K562 (cell line): ENCODE measurements around the gene CAST. TPM values are rescaled to one million over a fixed set of nuclear protein-coding genes. Genes with fewer than 3 reads are reported as not detected.

Experiments used
- ATAC-seq: fragments of 200-7000 bp; cut with Tn5 transposase; 3 replicates; pipeline ENCODE4 v1.9.1; 2020; ENCODE audit warnings: moderate library complexity
- BruUV-seq: library from RNA; stranded (reverse); fragments of 400-500 nt; replicated peaks from 2 replicates; lab custom pipeline; 2021; lab: Mats Ljungman, UMichigan
- CTCF ChIA-PET: fragments of 300-600 bp; formaldehyde crosslinking; extraction: SDS; loops from one replicate; lab custom pipeline; 2021; ENCODE audit warnings: low intra/inter-chr PET ratio; lab: Yijun Ruan, JAX
- POLR2A ChIA-PET: fragments of 300-600, 350-650 bp; sonication (Branson Sonifier 250); formaldehyde crosslinking; extraction: SDS; loops from one replicate; lab custom pipeline; 2021; ENCODE audit warnings: antibody characterized with exemption, inconsistent platforms; lab: Yijun Ruan, JAX
- DNase-seq, 4 experiments: peaks; one replicate each; pipeline versions ENCODE4 v3.0.0 to v3.0.0-alpha.2; 2011 to 2018; ENCODE audit warnings: low spot score in 3 of 4, mixed read lengths in 3 of 4; ENCODE audit errors: extremely low read depth in 1 of 4
- FAIRE-seq: peaks from 2 replicates; lab custom pipeline; 2011; peaks lifted over from hg19 to GRCh38; lab: Jason Lieb, UNC
- H2AFZ ChIP-seq: 2 replicates; pipeline ENCODE4 v1.6.0; 2011; ENCODE audit warnings: low read depth, low read length, control low read depth, inconsistent platforms
- H3K27ac ChIP-seq: fragments of 200-600 bp; 3 replicates; pipeline ENCODE4 v1.8.0; 2011; ENCODE audit warnings: low read depth, mild to moderate bottlenecking, control low read depth, inconsistent platforms, low read length, moderate library complexity, mixed read lengths; ENCODE audit errors: extremely low read depth
- H3K27me3 ChIP-seq, 2 experiments: fragments of 300-600 bp in 1 of 2; 2 replicates in 1 of 2; 3 replicates in 1 of 2; pipeline versions ENCODE4 v1.6.0 to v1.8.0; 2011; ENCODE audit warnings: inconsistent platforms in 2 of 2, low read length in 2 of 2, mild to moderate bottlenecking in 1 of 2, mixed read lengths in 1 of 2, moderate library complexity in 1 of 2; ENCODE audit not compliant: control insufficient read depth in 2 of 2, insufficient read depth in 2 of 2
- H3K36me3 ChIP-seq: fragments of 300-600 bp; 3 replicates; pipeline ENCODE4 v1.8.0; 2011; ENCODE audit warnings: mild to moderate bottlenecking, low read length, inconsistent platforms; ENCODE audit not compliant: control insufficient read depth, insufficient read depth
- H3K4me1 ChIP-seq, 2 experiments: fragments of 200-600 bp in 1 of 2; replicated peaks in 1 of 2; 2 replicates in 1 of 2; 3 replicates in 1 of 2; pipeline versions ENCODE4 v1.5.1 to v1.8.0; 2011; ENCODE audit warnings: inconsistent platforms in 2 of 2, low read length in 2 of 2, mild to moderate bottlenecking in 1 of 2, mixed read lengths in 1 of 2, moderate library complexity in 1 of 2; ENCODE audit not compliant: control insufficient read depth in 2 of 2, insufficient read depth in 2 of 2
- H3K4me2 ChIP-seq: 2 replicates; pipeline ENCODE4 v1.6.1; 2011; ENCODE audit warnings: low read length, control low read depth, inconsistent platforms, mixed read lengths; ENCODE audit not compliant: insufficient read depth
- H3K4me3 ChIP-seq: fragments of 200-600 bp; sonication (generic), shearing (Covaris generic); 2 replicates; pipeline ENCODE4 v1.5.1; 2016; ENCODE audit warnings: control low read depth, inconsistent platforms
- H3K79me2 ChIP-seq: fragments of 200-600 bp; 3 replicates; pipeline ENCODE4 v1.8.0; 2011; ENCODE audit warnings: low read length, inconsistent platforms; ENCODE audit not compliant: control insufficient read depth, insufficient read depth
- H3K9ac ChIP-seq, 2 experiments: 2 replicates each; pipeline versions ENCODE4 v1.6.0 to v1.6.1; 2011; ENCODE audit warnings: low read depth in 2 of 2, low read length in 2 of 2, control low read depth in 1 of 2, inconsistent platforms in 1 of 2, mild to moderate bottlenecking in 1 of 2, mixed read lengths in 1 of 2; ENCODE audit not compliant: insufficient read depth in 1 of 2
- H3K9me1 ChIP-seq: one replicate; pipeline ENCODE4 v1.6.0; 2011; ENCODE audit warnings: inconsistent platforms, mild to moderate bottlenecking, low read length, moderate library complexity; ENCODE audit not compliant: control insufficient read depth, insufficient read depth
- H3K9me3 ChIP-seq: replicated peaks from 2 replicates; pipeline ENCODE4 v1.5.1; 2011; ENCODE audit warnings: low read depth, low read length, inconsistent platforms; ENCODE audit not compliant: control insufficient read depth, insufficient read depth
- H4K20me1 ChIP-seq: replicated peaks from 2 replicates; pipeline ENCODE4 v1.6.1; 2011; ENCODE audit warnings: low read length, inconsistent platforms, mixed read lengths; ENCODE audit not compliant: control insufficient read depth, insufficient read depth
- C11orf30 ChIP-seq: fragments of 450-650 bp; IDR thresholded peaks from 2 replicates; pipeline ENCODE4 v1.6.1; 2016; ENCODE audit warnings: low read depth, mild to moderate bottlenecking
- DDX20 ChIP-seq: fragments of 450-650 bp; IDR thresholded peaks from 2 replicates; pipeline ENCODE4 v1.6.1; 2016; ENCODE audit warnings: missing genetic modification characterization, low read depth, mild to moderate bottlenecking, missing compliant biosample characterization, moderate library complexity
- ETS1 ChIP-seq: conservative IDR thresholded peaks from 2 replicates; pipeline ENCODE4 v1.6.1; 2011; ENCODE audit warnings: low read depth, mild to moderate bottlenecking, low read length; ENCODE audit not compliant: control insufficient read depth
- GABPB2 ChIP-seq: fragments of 250-450 bp; sonication (Bioruptor Pico); conservative IDR thresholded peaks from 2 replicates; pipeline ENCODE4 v1.5.1; 2021; ENCODE audit warnings: mild to moderate bottlenecking
- HSF4 ChIP-seq: fragments of 250-450 bp; sonication (Bioruptor Pico); IDR thresholded peaks from 2 replicates; pipeline ENCODE4 v2.1.2; 2022; ENCODE audit warnings: mild to moderate bottlenecking, moderate library complexity, borderline replicate concordance
- KHSRP ChIP-seq: fragments of 450-650 bp; IDR thresholded peaks from 2 replicates; pipeline ENCODE4 v1.6.1; 2017
- MAFK ChIP-seq: IDR thresholded peaks from 2 replicates; pipeline ENCODE4 v1.6.1; 2011; ENCODE audit warnings: low read length, improper control_type of control experiment
- MCM3 ChIP-seq: fragments of 450-650 bp; IDR thresholded peaks from 2 replicates; pipeline ENCODE4 v1.6.1; 2016
- NBN ChIP-seq: fragments of 450-650 bp; IDR thresholded peaks from 2 replicates; pipeline ENCODE4 v1.6.1; 2016; ENCODE audit warnings: low read depth, mild to moderate bottlenecking
- PCBP2 ChIP-seq: fragments of 200-400 bp; formaldehyde crosslinking; IDR thresholded peaks from 2 replicates; pipeline ENCODE4 v1.6.1; 2018; ENCODE audit warnings: low read length, low read depth, mild to moderate bottlenecking, moderate library complexity; ENCODE audit not compliant: poor library complexity, severe bottlenecking
- PURB ChIP-seq: sonication (generic); formaldehyde crosslinking; IDR thresholded peaks from 2 replicates; pipeline ENCODE4 v1.9.0; 2021; ENCODE audit warnings: low read depth, mild to moderate bottlenecking, missing genetic modification reagents
- TCFL5 ChIP-seq: fragments of 250-450 bp; sonication (Bioruptor Pico); conservative IDR thresholded peaks from 2 replicates; pipeline ENCODE4 v1.6.1; 2021; ENCODE audit warnings: mild to moderate bottlenecking, moderate library complexity, matching md5 sums
- ZBTB49 ChIP-seq: sonication (generic); formaldehyde crosslinking; IDR thresholded peaks from 2 replicates; pipeline ENCODE4 v1.8.0; 2022; ENCODE audit warnings: missing genetic modification reagents, mild to moderate bottlenecking, borderline replicate concordance
- ZNF696 ChIP-seq: fragments of 250-450 bp; sonication (Bioruptor Pico); conservative IDR thresholded peaks from 2 replicates; pipeline ENCODE4 v1.4.0; 2020; ENCODE audit warnings: mild to moderate bottlenecking, moderate library complexity
- WGBS: fragments of 100-300 bp; shearing (Covaris generic); methylation state at CpG from one replicate; pipeline ENCODE4 v1.1.6; 2016; ENCODE audit warnings: low coverage, mixed read lengths; ENCODE audit not compliant: insufficient coverage; ENCODE audit errors: missing lambda C conversion rate; 5-methylcytosine and 5-hydroxymethylcytosine counted together
- in situ Hi-C: fragments of 300-500 bp; cut with MboI; formaldehyde crosslinking; loops from 4 replicates; pipeline ENCODE4 v1.15.0; 2018; ENCODE audit warnings: inconsistent platforms, mixed read lengths
- intact Hi-C: fragments of 100-400 bp; cut with micrococcal nuclease; formaldehyde crosslinking; loops from 2 replicates; pipeline ENCODE4 v1.14.2; 2022
- polyA plus RNA-seq, 8 experiments: library from polyadenylated mRNA; depleted of rRNA in 4 of 8; stranded (reverse) in 5 of 8; unstranded in 3 of 8; fragments of >200 nt; fragmentation: Nextera tagmentation in 2 of 8; fragmentation: Illumina TruSeq in 1 of 8; extraction: Ambion mirVana in 2 of 8; extraction: Trizol in 1 of 8; gene quantifications; 2 replicates each; pipeline versions ENCODE4 v1.2.1 to v1.2.3, GENCODE V29; 2011 to 2014; ENCODE audit warnings: inconsistent platforms in 1 of 8, missing spikeins in 1 of 8
- total RNA-seq, 7 experiments: library from RNA; depleted of rRNA in 6 of 7; stranded (reverse); fragments of >200 nt in 6 of 7; fragmentation: Illumina TruSeq in 2 of 7; extraction: Trizol in 2 of 7; gene quantifications; 2 replicates each; pipeline versions ENCODE4 v1.2.1 to v1.2.3, GENCODE V29; 2011 to 2021; ENCODE audit warnings: low replicate concordance in 1 of 7
- TF ChIP-seq, protein P1 (sequence below): sonication (generic); formaldehyde crosslinking; IDR thresholded peaks from 2 replicates; pipeline ENCODE4 v1.8.0; 2023; ENCODE audit warnings: mild to moderate bottlenecking, missing genetic modification reagents

Gene CAST
- total and polyA plus RNA-seq, 9 of the 15 experiments (the other 6 are each of a cell fraction or from before 2014, with no cell fraction given) = 55.5 to 136 (median 86.1) TPM

GRCh38 chr5:96671441-96671840, 9.3 kb downstream of the CAST start:
- in situ Hi-C loops = no loop called here
- intact Hi-C loops = no loop called here
- peaks cover 7 to 9% of the 10 kb centered on the region in 2 experiments; a peak in 2 of 5 replicates for H3K27me3 ChIP-seq
- H3K4me2 ChIP-seq = no peak overlapping the region
- no peak for ATAC-seq
- ChIA-PET CTCF (no interaction called here), POLR2A (interaction anchor here (1.3 kb wide), 1 partner anchor 17 kb away, joined by 5 read pairs; no protein-coding TSS in a partner anchor)
- H4K20me1 ChIP-seq = no peaks in the 10 kb centered on the region
- H3K9me1 ChIP-seq = no peaks in the 10 kb centered on the region
- 7% methylated on average over 5 of the region's 5 CpGs for WGBS
- H3K9me3 ChIP-seq = no peaks in the 10 kb centered on the region
- DNase-seq = no peak
- H3K4me3 ChIP-seq = no peak overlapping the region
- H2AFZ ChIP-seq = no peak overlapping the region
- no peak overlapping the region for H3K27ac ChIP-seq
- no peaks in the 10 kb centered on the region for H3K79me2 ChIP-seq
- BruUV-seq = no TSS peak
- no peak for FAIRE-seq
- H3K9ac ChIP-seq = no peak overlapping the region
- H3K36me3 ChIP-seq = no peaks in the 10 kb centered on the region
- no peaks in the 10 kb centered on the region for H3K4me1 ChIP-seq
- no peak for TF ChIP-seq ETS1
- TF ChIP-seq, protein P1, sequence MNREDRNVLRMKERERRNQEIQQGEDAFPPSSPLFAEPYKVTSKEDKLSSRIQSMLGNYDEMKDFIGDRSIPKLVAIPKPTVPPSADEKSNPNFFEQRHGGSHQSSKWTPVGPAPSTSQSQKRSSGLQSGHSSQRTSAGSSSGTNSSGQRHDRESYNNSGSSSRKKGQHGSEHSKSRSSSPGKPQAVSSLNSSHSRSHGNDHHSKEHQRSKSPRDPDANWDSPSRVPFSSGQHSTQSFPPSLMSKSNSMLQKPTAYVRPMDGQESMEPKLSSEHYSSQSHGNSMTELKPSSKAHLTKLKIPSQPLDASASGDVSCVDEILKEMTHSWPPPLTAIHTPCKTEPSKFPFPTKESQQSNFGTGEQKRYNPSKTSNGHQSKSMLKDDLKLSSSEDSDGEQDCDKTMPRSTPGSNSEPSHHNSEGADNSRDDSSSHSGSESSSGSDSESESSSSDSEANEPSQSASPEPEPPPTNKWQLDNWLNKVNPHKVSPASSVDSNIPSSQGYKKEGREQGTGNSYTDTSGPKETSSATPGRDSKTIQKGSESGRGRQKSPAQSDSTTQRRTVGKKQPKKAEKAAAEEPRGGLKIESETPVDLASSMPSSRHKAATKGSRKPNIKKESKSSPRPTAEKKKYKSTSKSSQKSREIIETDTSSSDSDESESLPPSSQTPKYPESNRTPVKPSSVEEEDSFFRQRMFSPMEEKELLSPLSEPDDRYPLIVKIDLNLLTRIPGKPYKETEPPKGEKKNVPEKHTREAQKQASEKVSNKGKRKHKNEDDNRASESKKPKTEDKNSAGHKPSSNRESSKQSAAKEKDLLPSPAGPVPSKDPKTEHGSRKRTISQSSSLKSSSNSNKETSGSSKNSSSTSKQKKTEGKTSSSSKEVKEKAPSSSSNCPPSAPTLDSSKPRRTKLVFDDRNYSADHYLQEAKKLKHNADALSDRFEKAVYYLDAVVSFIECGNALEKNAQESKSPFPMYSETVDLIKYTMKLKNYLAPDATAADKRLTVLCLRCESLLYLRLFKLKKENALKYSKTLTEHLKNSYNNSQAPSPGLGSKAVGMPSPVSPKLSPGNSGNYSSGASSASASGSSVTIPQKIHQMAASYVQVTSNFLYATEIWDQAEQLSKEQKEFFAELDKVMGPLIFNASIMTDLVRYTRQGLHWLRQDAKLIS (CRISPR knock-in tag) = no peak
- no peak for TF ChIP-seq GABPB2 (CRISPR knock-in tag)
- no peak for TF ChIP-seq ZNF696
- TF ChIP-seq DDX20 (tag) = no peak
- no peak for TF ChIP-seq TCFL5 (CRISPR knock-in tag)
- no peak for TF ChIP-seq C11orf30
- no peak for TF ChIP-seq MAFK
- TF ChIP-seq KHSRP = no peak
- no peak for TF ChIP-seq ZBTB49
- TF ChIP-seq PCBP2 = no peak
- no peak for TF ChIP-seq MCM3
- TF ChIP-seq PURB (CRISPR knock-in tag) = no peak
- TF ChIP-seq HSF4 (CRISPR knock-in tag) = no peak
- TF ChIP-seq NBN = no peak
